Amniotic epithelial cell (primary cell): ENCODE measurements around the gene TSPAN5.

ENCODE experiments used
- DNase-seq: peaks from one replicate; pipeline ENCODE4 v3.0.0-alpha.2; 2010; ENCODE audit warnings: low read depth

The TSPAN5 gene

GRCh38 chr4:98517218-98518021 lies 141.0 kb downstream of the TSPAN5 start:
- peak; percentile 99 for DNase-seq

GRCh38 chr4:98516441-98517217 lies 141.8 kb downstream of the TSPAN5 start:
- DNase-seq = peak; percentile 72

DNA sequence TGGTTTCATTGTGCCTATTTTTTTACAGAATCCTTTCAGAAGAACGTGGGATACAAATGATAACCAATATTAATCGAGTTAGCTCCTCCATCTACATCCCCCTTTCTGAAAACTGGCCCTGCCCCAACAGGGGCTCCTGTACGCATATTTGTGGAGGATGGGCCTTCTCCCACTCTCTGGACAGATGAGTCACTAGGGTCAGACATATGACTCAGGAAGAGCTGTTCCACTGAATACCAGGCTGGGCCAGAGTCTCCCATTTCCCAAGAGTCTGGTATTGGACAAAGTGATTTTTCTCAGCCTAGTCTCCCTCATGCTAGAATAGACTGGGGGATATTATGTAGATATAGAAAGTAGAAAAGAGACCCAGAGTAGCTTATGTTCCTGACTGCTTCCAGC lies 142.4 kb downstream of the TSPAN5 start:
- peak; percentile 96 for DNase-seq

DNA sequence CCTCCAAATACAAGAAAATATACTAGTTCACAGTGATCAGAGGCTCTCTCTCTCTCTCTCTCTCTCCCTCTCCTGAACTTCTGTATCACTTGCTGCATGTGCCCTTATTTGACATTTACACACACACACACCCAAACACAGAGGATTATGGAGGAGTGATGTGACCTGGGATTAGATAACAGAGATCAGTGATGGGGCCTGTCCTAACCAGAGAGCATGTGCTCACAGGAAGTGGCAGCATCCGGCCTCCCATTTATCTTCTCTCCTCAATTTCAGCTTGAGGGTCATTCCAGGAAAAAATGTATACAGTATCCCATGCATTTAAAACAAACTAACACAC lies 143.0 kb downstream of the TSPAN5 start:
- DNase-seq = peak; percentile 70

GRCh38 chr4:98514741-98515469 lies 143.5 kb downstream of the TSPAN5 start:
- DNase-seq = no peak

- DNase-seq = no peak
Measured at GRCh38 chr4:98512918-98513317, 145.5 kb downstream of the TSPAN5 start.

DNA sequence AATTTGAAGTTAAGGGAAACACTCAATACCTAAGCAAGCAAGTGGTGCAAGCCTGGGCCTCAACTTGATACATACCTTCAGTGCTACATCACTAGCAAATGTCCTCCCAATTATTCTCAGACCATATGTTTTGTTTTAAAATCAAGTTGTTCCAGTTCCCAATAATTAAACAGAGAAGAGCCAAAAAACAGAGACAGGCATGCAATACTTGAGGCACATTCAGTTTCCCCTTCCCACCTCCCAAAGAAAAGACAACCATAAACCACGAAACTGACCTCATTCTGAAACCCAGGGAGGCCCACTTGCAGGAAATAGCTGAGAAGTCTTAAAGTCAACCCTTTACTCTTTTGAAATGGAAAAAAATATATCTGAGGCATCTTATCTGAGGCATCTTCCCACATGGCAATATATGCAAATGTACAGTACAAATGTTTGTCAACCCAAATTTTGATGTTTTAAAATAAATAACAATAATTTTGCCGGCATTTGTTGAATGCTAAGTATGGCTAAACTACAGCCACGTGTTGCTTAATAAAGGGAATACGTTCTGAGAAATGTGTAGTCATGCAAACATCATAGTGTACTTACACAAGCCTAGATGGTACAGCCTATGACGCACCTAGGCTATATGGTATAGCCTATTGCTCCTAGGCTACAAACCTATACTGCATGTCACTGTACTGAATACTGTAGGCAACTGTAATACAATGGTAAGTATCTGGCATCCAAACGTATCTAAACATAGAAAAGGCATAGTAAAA lies 147.5 kb downstream of the TSPAN5 start:
- DNase-seq = peak; percentile 79

DNA sequence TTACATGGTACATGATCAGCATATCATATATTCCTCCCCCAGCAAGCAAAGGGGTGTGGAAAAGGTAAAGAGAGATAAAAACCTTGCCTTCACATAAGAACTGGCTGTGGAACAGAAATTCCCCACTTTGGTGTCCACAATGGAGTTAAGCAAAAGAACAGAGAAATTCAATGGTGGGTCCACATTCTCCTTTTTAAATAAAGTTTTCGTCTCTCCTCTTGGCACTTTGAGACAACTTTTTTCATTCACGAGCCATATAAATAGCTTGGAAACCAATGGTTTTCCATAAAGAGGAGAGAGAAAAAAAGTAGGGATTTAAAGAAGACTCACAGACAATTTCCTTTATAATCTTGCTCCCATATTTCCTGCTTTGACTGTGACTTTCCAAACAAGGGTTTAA lies 148.1 kb downstream of the TSPAN5 start:
- no peak for DNase-seq

GRCh38 chr4:98509721-98510120 lies 148.7 kb downstream of the TSPAN5 start:
- DNase-seq = no peak

GRCh38 chr4:98508829-98509598 lies 149.4 kb downstream of the TSPAN5 start:
- DNase-seq = no peak

GRCh38 chr4:98508248-98508647 lies 150.2 kb downstream of the TSPAN5 start:
- DNase-seq = no peak

- DNase-seq = no peak
Measured at GRCh38 chr4:98507299-98507698, 151.1 kb downstream of the TSPAN5 start.

GRCh38 chr4:98506462-98507132 lies 151.8 kb downstream of the TSPAN5 start:
- peak; percentile 30 for DNase-seq

- no peak for DNase-seq
Measured at GRCh38 chr4:98505992-98506391, 152.4 kb downstream of the TSPAN5 start.

- no peak for DNase-seq
Measured at GRCh38 chr4:98504091-98504490, 154.3 kb downstream of the TSPAN5 start.

GRCh38 chr4:98503676-98504075 lies 154.7 kb downstream of the TSPAN5 start:
- no peak for DNase-seq

DNA sequence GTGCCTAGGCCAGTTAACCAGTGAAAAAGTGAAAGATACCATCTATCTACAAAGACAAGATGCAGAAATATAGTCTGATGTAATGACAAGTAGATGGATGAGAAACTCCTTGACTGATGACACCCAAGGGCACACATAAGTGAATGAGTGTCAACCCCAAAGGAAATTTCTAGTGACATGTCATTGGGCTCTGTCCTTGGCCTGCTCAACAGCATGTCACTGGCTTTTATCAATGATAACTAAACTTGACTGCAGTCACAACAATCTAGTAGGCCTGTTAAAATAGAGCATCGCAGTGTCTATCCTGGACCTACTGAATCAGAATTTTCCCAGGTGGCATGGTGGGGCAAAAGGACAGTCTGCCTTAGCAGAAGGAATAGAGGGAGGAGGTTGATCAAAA lies 155.8 kb downstream of the TSPAN5 start:
- DNase-seq = no peak

DNA sequence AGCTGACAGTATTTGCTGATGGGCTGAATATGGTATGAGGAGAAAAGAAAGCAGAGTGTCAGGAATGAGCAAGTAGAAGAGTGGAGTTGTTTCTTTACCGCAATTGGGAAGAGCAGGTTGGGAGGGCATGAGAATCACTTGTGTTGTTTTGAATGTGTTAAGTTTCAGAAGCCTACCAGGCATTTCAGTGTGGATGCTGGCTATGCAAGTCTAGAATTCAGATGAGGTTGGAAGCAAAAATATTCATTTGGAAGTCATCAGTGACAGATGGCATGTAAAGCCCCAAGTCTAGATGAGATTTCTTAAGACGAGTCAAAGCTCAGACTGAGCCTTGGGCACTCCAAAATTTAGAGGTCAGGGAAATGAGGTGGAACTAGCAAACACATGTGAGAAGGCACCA lies 156.4 kb downstream of the TSPAN5 start:
- DNase-seq = no peak

- peak; percentile 42 for DNase-seq
Measured at GRCh38 chr4:98501383-98501782, 157.0 kb downstream of the TSPAN5 start.

GRCh38 chr4:98498774-98499173 lies 159.6 kb downstream of the TSPAN5 start:
- DNase-seq = no peak
